ENCODE measurements around the gene TAF11L3.

DNA sequence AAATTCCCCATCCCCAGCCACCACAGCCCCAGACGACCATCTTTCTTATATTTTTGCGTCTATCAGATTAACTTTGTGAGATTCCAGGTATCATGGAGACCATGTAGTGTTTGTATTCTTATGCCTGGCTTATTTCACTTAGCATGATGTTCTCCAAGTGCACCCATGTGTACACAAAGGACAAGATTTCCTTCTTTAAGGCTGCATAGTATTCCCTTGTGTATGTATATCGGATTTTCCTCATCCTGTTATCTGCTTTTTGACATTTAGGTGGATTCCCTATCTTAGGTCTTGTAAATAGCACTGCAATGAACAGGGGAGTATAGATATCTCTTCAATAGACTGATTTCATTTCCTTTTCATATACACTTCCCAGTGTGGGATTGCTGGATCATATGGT lies 25.4 kb upstream of the TAF11L3 start:
- TF ChIP-seq, protein P1, sequence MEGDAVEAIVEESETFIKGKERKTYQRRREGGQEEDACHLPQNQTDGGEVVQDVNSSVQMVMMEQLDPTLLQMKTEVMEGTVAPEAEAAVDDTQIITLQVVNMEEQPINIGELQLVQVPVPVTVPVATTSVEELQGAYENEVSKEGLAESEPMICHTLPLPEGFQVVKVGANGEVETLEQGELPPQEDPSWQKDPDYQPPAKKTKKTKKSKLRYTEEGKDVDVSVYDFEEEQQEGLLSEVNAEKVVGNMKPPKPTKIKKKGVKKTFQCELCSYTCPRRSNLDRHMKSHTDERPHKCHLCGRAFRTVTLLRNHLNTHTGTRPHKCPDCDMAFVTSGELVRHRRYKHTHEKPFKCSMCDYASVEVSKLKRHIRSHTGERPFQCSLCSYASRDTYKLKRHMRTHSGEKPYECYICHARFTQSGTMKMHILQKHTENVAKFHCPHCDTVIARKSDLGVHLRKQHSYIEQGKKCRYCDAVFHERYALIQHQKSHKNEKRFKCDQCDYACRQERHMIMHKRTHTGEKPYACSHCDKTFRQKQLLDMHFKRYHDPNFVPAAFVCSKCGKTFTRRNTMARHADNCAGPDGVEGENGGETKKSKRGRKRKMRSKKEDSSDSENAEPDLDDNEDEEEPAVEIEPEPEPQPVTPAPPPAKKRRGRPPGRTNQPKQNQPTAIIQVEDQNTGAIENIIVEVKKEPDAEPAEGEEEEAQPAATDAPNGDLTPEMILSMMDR (IDR thresholded peaks at IDR 0.05) = no peak
- no peak for TF ChIP-seq POLR2A (IDR thresholded peaks at IDR 0.05)

All from breast epithelium (tissue), 3 donors.